CD4-positive, CD25-positive, alpha-beta regulatory T cell (primary cell): ENCODE data around the gene DDX10. TPM values are rescaled to one million over a fixed set of nuclear protein-coding genes. Genes with fewer than 3 reads are reported as not detected.
A peak's percentile ranks its signal among the peaks of the same experiment; 100 is the strongest.

ENCODE experiments used
- ATAC-seq, 2 donors: fragments of 150-1000 bp; cut with Tn5 transposase; one replicate each; pipeline ENCODE4 v1.10.0; 2021; ENCODE audit warnings: low read depth in 2 of 2, moderate number of reproducible peaks in 2 of 2, moderate library complexity in 1 of 2
- DNase-seq, 3 donors: peaks; one replicate each; pipeline versions ENCODE4 v3.0.0 to v3.0.0-alpha.2; 2012 to 2022; ENCODE audit warnings: mixed read lengths in 1 of 3
- H3K27ac ChIP-seq: one replicate; pipeline ENCODE4 v1.7.0; 2013; ENCODE audit warnings: mild to moderate bottlenecking, low read length; ENCODE audit not compliant: insufficient read depth, poor library complexity, severe bottlenecking
- H3K27me3 ChIP-seq: one replicate; pipeline ENCODE4 v1.7.0; 2013; ENCODE audit warnings: low read length; ENCODE audit not compliant: control insufficient read depth, insufficient read depth
- H3K36me3 ChIP-seq: one replicate; pipeline ENCODE4 v1.7.0; 2013; ENCODE audit warnings: mild to moderate bottlenecking, low read length, moderate library complexity; ENCODE audit not compliant: control insufficient read depth, insufficient read depth
- H3K4me1 ChIP-seq: 2 replicates; pipeline ENCODE4 v1.7.0; 2013; ENCODE audit warnings: mild to moderate bottlenecking, low read length; ENCODE audit not compliant: insufficient read depth, control insufficient read depth, poor library complexity, severe bottlenecking
- H3K4me3 ChIP-seq: one replicate; pipeline ENCODE4 v1.7.0; 2013; ENCODE audit warnings: low read depth, mild to moderate bottlenecking, low read length, moderate library complexity
- H3K9me3 ChIP-seq, 2 experiments: 1 replicate in 1 of 2; 2 replicates in 1 of 2; pipeline ENCODE4 v1.7.0; 2013; ENCODE audit warnings: low read length in 2 of 2, mild to moderate bottlenecking in 1 of 2, moderate library complexity in 1 of 2; ENCODE audit not compliant: control insufficient read depth in 2 of 2
- H3K27ac Mint-ChIP-seq, 3 donors: one replicate each; pipeline ENCODE4 v1.8.0; 2020 to 2022; ENCODE audit warnings: mild to moderate bottlenecking in 3 of 3, mixed read lengths in 3 of 3, moderate library complexity in 2 of 3
- H3K27me3 Mint-ChIP-seq: one replicate; pipeline ENCODE4 v1.8.0; 2022; ENCODE audit warnings: mild to moderate bottlenecking, mixed read lengths
- H3K36me3 Mint-ChIP-seq: one replicate; pipeline ENCODE4 v1.8.0; 2020; ENCODE audit warnings: mixed read lengths
- H3K4me1 Mint-ChIP-seq, 4 donors: one replicate each; pipeline ENCODE4 v1.8.0; 2020 to 2022; ENCODE audit warnings: mixed read lengths in 4 of 4, mild to moderate bottlenecking in 1 of 4
- H3K4me3 Mint-ChIP-seq, 4 donors: one replicate each; pipeline ENCODE4 v1.8.0; 2020 to 2022; ENCODE audit warnings: mild to moderate bottlenecking in 4 of 4, mixed read lengths in 4 of 4, moderate library complexity in 3 of 4
- H3K9me3 Mint-ChIP-seq, 7 donors: one replicate each; pipeline ENCODE4 v1.8.0; 2020 to 2022; ENCODE audit warnings: mixed read lengths in 7 of 7, mild to moderate bottlenecking in 3 of 7, moderate library complexity in 2 of 7
- polyA plus RNA-seq, 4 donors: library from polyadenylated mRNA; unstranded; fragments of 300-500 nt; fragmentation: Illumina TruSeq; gene quantifications; one replicate each; pipeline ENCODE4 v1.2.3, GENCODE V29; 2021
- total RNA-seq: library from RNA; stranded (reverse); gene quantifications from one replicate; pipeline ENCODE4 v1.2.3, GENCODE V29; 2022

Gene DDX10
- total and polyA plus RNA-seq, 5 donors from 2014 or later: 10.5 to 23.3 (median 14.0) TPM

DNA sequence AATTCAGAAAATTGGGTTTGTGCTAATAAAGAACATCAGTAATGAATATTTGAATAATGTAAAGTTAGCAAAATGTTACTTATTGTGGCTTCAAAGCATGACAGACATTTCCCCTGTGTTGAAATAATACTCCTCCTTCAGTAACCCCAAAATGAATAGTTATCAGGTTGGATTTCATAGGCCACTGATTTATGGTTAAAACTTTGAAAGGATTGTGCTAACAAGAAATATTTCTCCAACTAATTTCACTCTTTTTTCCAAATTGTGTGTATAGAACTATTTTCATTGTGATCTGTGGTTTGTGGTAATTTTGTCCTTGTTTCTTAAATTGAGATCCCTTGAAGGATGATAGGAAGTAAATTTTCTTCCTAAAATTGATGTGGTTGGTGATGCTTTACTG lies 7.9 kb downstream of the DDX10 start:
- Histone ChIP-seq H3K27ac (no peak overlapping the region), H3K9me3 (no peaks in the 10 kb centered on the region), H3K36me3 (peaks cover 31% of the 10 kb centered on the region), H3K27me3 (no peaks in the 10 kb centered on the region), H3K4me3 (no peak overlapping the region), H3K4me1 (no peaks in the 10 kb centered on the region)
- Mint-ChIP-seq H3K4me1 (peaks cover 14 to 41% (median 33%) of the 10 kb centered on the region in 4 donors), H3K27me3 (no peaks in the 10 kb centered on the region), H3K4me3 (no peak overlapping the region), H3K9me3 (peaks cover 0 to 1% (median 0%) of the 10 kb centered on the region in 7 donors), H3K36me3 (peaks cover 33% of the 10 kb centered on the region), H3K27ac (peak overlapping the region in 2 of 3 donors; percentile 15 to 25)
- ATAC-seq: no peak
- DNase-seq: no peak

DNA sequence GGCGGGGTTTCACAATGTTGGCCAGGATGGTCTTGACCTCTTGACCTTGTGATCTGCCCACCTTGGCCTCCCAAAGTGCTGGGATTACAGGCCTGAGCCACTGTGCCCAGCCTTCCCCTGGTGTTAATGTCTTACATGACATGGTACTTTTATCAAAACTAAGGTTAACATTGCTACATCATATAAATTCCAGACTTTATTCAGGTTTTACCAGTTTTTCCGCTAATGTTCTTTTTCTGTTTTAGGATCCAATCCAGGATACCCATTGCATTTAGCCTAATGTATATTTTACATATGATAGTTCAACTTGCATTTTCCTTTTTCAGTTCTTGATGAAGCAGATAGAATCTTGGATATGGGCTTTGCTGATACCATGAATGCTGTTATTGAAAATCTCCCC lies 14.2 kb downstream of the DDX10 start:
- ATAC-seq (no peak), DNase-seq (no peak)
- H3K9me3 ChIP-seq: no peaks in the 10 kb centered on the region
- no peak overlapping the region for H3K27ac ChIP-seq
- Mint-ChIP-seq H3K27me3 (no peaks in the 10 kb centered on the region), H3K27ac (no peak overlapping the region), H3K36me3 (peaks cover 37% of the 10 kb centered on the region), H3K4me1 (peaks cover 0 to 16% (median 11%) of the 10 kb centered on the region in 4 donors), H3K9me3 (no peaks in the 10 kb centered on the region), H3K4me3 (no peak overlapping the region)
- H3K4me1 ChIP-seq: no peaks in the 10 kb centered on the region
- peaks cover 51% of the 10 kb centered on the region for H3K36me3 ChIP-seq
- H3K4me3 ChIP-seq: no peak overlapping the region
- no peaks in the 10 kb centered on the region for H3K27me3 ChIP-seq

DNA sequence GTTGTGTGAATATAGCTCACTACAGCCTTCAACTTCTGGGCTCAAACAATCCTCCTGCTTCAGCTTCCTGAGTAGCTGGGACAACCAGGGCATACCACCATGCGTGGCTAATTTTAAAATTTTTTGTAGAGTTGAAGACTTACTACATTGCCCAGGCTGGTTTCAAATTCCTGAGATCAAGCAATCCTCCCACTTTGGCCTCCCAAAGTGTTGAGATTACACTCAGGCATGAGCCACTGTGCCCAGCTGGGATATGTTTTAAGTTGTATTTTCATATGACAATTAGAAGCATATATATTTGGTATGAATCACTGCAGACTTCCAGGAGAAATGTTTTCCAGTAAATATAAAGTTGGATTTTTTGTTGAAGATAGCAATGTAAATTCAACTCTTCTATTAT lies 15.4 kb downstream of the DDX10 start:
- H3K27me3 ChIP-seq: no peaks in the 10 kb centered on the region
- ATAC-seq (no peak), DNase-seq (no peak)
- no peaks in the 10 kb centered on the region for H3K4me1 ChIP-seq
- no peaks in the 10 kb centered on the region for H3K9me3 ChIP-seq
- peaks cover 0 to 14% (median 11%) of the 10 kb centered on the region in 4 donors for H3K4me1 Mint-ChIP-seq
- H3K27ac ChIP-seq: no peak overlapping the region
- no peak overlapping the region for H3K4me3 ChIP-seq
- no peaks in the 10 kb centered on the region for H3K9me3 Mint-ChIP-seq
- peaks cover 33% of the 10 kb centered on the region for H3K36me3 Mint-ChIP-seq
- H3K27ac Mint-ChIP-seq: no peak overlapping the region
- H3K36me3 ChIP-seq: peaks cover 42% of the 10 kb centered on the region
- H3K4me3 Mint-ChIP-seq: no peak overlapping the region
- no peaks in the 10 kb centered on the region for H3K27me3 Mint-ChIP-seq

DNA sequence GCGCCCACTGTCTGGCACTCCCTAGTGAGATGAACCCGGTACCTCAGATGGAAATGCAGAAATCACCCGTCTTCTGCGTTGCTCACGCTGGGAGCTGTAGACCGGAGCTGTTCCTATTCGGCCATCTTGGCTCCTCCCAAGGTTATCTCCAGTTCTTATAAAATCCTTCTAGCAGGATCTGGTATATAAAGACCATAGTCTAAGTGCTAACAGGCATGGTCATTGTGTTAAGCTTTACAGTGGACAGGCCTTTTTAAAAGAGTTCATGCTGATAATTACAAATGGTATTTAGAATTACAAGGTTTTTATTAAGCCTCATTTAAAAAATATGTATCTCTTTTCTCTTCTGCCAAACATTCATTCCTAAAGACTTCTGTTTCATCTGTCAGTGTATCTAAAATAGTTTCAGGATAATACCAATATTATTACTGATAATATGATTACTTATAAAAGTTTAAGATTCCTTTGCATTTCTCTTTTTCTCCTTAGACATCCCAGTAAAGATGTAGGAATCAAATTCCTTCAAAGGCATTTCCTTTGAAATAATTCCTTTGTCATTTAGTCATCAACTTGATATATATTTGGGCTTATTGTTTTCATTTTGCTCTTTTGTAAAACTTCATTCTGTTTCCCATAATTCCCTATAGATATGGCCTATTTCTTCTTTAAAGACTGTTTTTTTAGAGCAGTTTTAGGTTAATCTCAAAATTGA lies 20.7 kb downstream of the DDX10 start:
- peaks cover 0 to 17% (median 13%) of the 10 kb centered on the region in 4 donors for H3K4me1 Mint-ChIP-seq
- Histone ChIP-seq H3K4me1 (no peaks in the 10 kb centered on the region), H3K4me3 (no peak overlapping the region), H3K9me3 (no peaks in the 10 kb centered on the region), H3K36me3 (peaks cover 36% of the 10 kb centered on the region), H3K27me3 (no peaks in the 10 kb centered on the region), H3K27ac (no peak overlapping the region)
- H3K27ac Mint-ChIP-seq: no peak overlapping the region
- H3K9me3 Mint-ChIP-seq: no peaks in the 10 kb centered on the region
- DNase-seq: no peak
- H3K4me3 Mint-ChIP-seq: no peak overlapping the region
- no peak for ATAC-seq
- peaks cover 44% of the 10 kb centered on the region for H3K36me3 Mint-ChIP-seq
- H3K27me3 Mint-ChIP-seq: no peaks in the 10 kb centered on the region

DNA sequence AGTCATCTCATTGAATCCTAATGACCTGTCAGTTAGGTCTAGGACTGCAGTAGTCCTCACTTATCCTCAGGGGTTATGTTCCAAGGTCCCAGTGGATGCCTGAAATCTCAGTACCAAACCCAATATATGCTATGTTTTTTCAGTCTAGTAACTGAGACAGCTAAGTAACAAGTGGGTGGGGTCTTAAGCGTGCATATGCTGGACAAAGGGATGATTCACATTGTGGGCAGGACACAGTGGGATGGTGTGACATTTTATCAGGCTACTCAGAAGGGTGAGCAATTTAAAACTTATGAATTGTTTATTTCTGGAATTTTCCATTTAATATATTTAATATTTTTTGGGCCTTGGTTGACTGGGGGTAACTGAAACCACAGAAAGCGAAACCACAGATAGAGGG lies 29.0 kb downstream of the DDX10 start:
- H3K27me3 ChIP-seq: no peaks in the 10 kb centered on the region
- Mint-ChIP-seq H3K27me3 (no peaks in the 10 kb centered on the region), H3K36me3 (peaks cover 39% of the 10 kb centered on the region), H3K4me3 (no peak overlapping the region), H3K9me3 (no peaks in the 10 kb centered on the region), H3K4me1 (peaks cover 0 to 5% (median under 1%) of the 10 kb centered on the region in 4 donors), H3K27ac (no peak overlapping the region)
- DNase-seq: no peak
- H3K36me3 ChIP-seq: peaks cover 49% of the 10 kb centered on the region
- ATAC-seq: no peak
- H3K4me1 ChIP-seq: no peaks in the 10 kb centered on the region
- H3K4me3 ChIP-seq: no peak overlapping the region
- H3K27ac ChIP-seq: no peak overlapping the region
- H3K9me3 ChIP-seq: no peaks in the 10 kb centered on the region

GRCh38 chr11:108694846-108695245 lies 30.0 kb downstream of the DDX10 start:
- H3K4me1 ChIP-seq: no peaks in the 10 kb centered on the region
- no peaks in the 10 kb centered on the region for H3K9me3 ChIP-seq
- no peaks in the 10 kb centered on the region for H3K9me3 Mint-ChIP-seq
- no peak for ATAC-seq
- H3K36me3 ChIP-seq: peaks cover 43% of the 10 kb centered on the region
- no peak overlapping the region for H3K4me3 ChIP-seq
- no peaks in the 10 kb centered on the region for H3K27me3 Mint-ChIP-seq
- H3K4me1 Mint-ChIP-seq: peaks cover 0 to 5% (median 0%) of the 10 kb centered on the region in 4 donors
- H3K27ac Mint-ChIP-seq: no peak overlapping the region
- no peak for DNase-seq
- peaks cover 29% of the 10 kb centered on the region for H3K36me3 Mint-ChIP-seq
- H3K27me3 ChIP-seq: no peaks in the 10 kb centered on the region
- no peak overlapping the region for H3K4me3 Mint-ChIP-seq
- H3K27ac ChIP-seq: no peak overlapping the region

GRCh38 chr11:108697872-108698473 lies 33.1 kb downstream of the DDX10 start:
- H3K36me3 Mint-ChIP-seq: peaks cover 20% of the 10 kb centered on the region
- no peak overlapping the region for H3K4me3 Mint-ChIP-seq
- H3K27me3 Mint-ChIP-seq: no peaks in the 10 kb centered on the region

More at GRCh38 chr11:108697872-108698473, 33.1 kb downstream of the DDX10 start:
- no peaks in the 10 kb centered on the region for H3K4me1 ChIP-seq
- H3K4me3 ChIP-seq: no peak overlapping the region
- H3K27me3 ChIP-seq: no peaks in the 10 kb centered on the region
- peaks cover 21% of the 10 kb centered on the region for H3K36me3 ChIP-seq
- Mint-ChIP-seq H3K4me1 (peaks cover 0 to 15% (median 3%) of the 10 kb centered on the region in 4 donors), H3K27ac (peak overlapping the region in 1 of 3 donors; percentile 82), H3K9me3 (no peaks in the 10 kb centered on the region)
- DNase-seq (peak in 2 of 3 donors; percentile 37 to 77), ATAC-seq (peak in 1 of 2 donors; percentile 69)
- no peaks in the 10 kb centered on the region for H3K9me3 ChIP-seq
- no peak overlapping the region for H3K27ac ChIP-seq
